ENCODE data around the gene CPXM1.
"Not testable (repeated sequence)": the region's sequence is repeated elsewhere in the genome, so short reads cannot be mapped to it uniquely, and the experiment has no call there.

Gene CPXM1

GRCh38 chr20:2800521-2801285, at the start of gene CPXM1:
TSS of gene CPXM1 (minus strand) at chr20:2800627. CDS start at chr20:2800572, 55 bp downstream.
- DNase-seq = peak; percentile 42

- DNase-seq = no peak
These were observed 49.1 kb upstream of the CPXM1 start for GRCh38 chr20:2849529-2849928.

GRCh38 chr20:2847802-2848201, 47.4 kb upstream of the CPXM1 start:
- no peak for DNase-seq

- DNase-seq = no peak
These were observed 46.3 kb upstream of the CPXM1 start for GRCh38 chr20:2846698-2847097.

- no peak for DNase-seq
These were observed 45.2 kb upstream of the CPXM1 start for GRCh38 chr20:2845607-2846006.

- DNase-seq = peak; percentile 71
These were observed 40.6 kb upstream of the CPXM1 start for GRCh38 chr20:2840967-2841531.

- DNase-seq = peak; percentile 95
These were observed 39.9 kb upstream of the CPXM1 start, which contains the start of the genes PCED1A and VPS16 for GRCh38 chr20:2840138-2840966. TSS of gene PCED1A (minus strand) at chr20:2840655. CDS start at chr20:2839912, 743 bp downstream. TSS of gene VPS16 (plus strand) at chr20:2840745. CDS start at chr20:2840775, 30 bp downstream.

GRCh38 chr20:2839732-2840137, 39.3 kb upstream of the CPXM1 start:
- DNase-seq = no peak

GRCh38 chr20:2838847-2839671, 38.6 kb upstream of the CPXM1 start:
- no peak for DNase-seq

GRCh38 chr20:2838170-2838797, 37.9 kb upstream of the CPXM1 start:
- no peak for DNase-seq

GRCh38 chr20:2837221-2837960, 37.0 kb upstream of the CPXM1 start:
- DNase-seq = no peak

- DNase-seq = no peak
These were observed 35.6 kb upstream of the CPXM1 start for GRCh38 chr20:2836035-2836434.

- no peak for DNase-seq
These were observed 34.9 kb upstream of the CPXM1 start for GRCh38 chr20:2835331-2835796.

GRCh38 chr20:2834401-2835110, 34.1 kb upstream of the CPXM1 start:
- no peak for DNase-seq

- DNase-seq = no peak
These were observed 33.3 kb upstream of the CPXM1 start for GRCh38 chr20:2833761-2834160.

- not testable (repeated sequence) for DNase-seq
These were observed 30.8 kb upstream of the CPXM1 start for GRCh38 chr20:2831206-2831605.

GRCh38 chr20:2829376-2829775, 28.9 kb upstream of the CPXM1 start:
- no peak for DNase-seq

GRCh38 chr20:2826655-2827054, 26.2 kb upstream of the CPXM1 start:
- DNase-seq = no peak

- DNase-seq = no peak
These were observed 25.3 kb upstream of the CPXM1 start for GRCh38 chr20:2825761-2826160.

GRCh38 chr20:2822073-2822472, 21.6 kb upstream of the CPXM1 start:
- peak; percentile 27 for DNase-seq

All from NCI-H69 (cell line).